GM12878 (cell line): ENCODE data around the gene MLLT3. TPM values are rescaled to one million over a fixed set of nuclear protein-coding genes. Genes with fewer than 3 reads are reported as not detected.

Experiments used
- ATAC-seq: fragments of 200-7000 bp; cut with Tn5 transposase; 3 replicates; pipeline ENCODE4 v1.9.1; 2020; ENCODE audit warnings: mild to moderate bottlenecking, moderate library complexity
- BruUV-seq: library from RNA; stranded (reverse); fragments of 400-500 nt; replicated peaks from 2 replicates; lab custom pipeline; 2021; lab: Mats Ljungman, UMichigan
- CTCF ChIA-PET: fragments of 300-600 bp; sonication (Branson Sonifier 250); formaldehyde crosslinking; extraction: SDS; loops from one replicate; lab custom pipeline; 2021; ENCODE audit warnings: inconsistent platforms; lab: Yijun Ruan, JAX
- POLR2A ChIA-PET: fragments of 350-600 bp; formaldehyde crosslinking; extraction: SDS; loops from one replicate; lab custom pipeline; 2021; ENCODE audit warnings: inconsistent platforms; lab: Charles Lee
- RAD21 ChIA-PET: fragments of 300-600 bp; sonication (Branson Sonifier 250); formaldehyde crosslinking; loops from one replicate; lab custom pipeline; 2023; ENCODE audit warnings: antibody characterized with exemption; ENCODE audit not compliant: unreplicated experiment; lab: Charles Lee
- SMC1A ChIA-PET: fragments of 300-600 bp; sonication (Branson Sonifier 250); formaldehyde crosslinking; loops from one replicate; lab custom pipeline; 2023; ENCODE audit not compliant: unreplicated experiment, uncharacterized antibody; lab: Charles Lee
- DNase-seq: peaks from one replicate; pipeline ENCODE4 v3.0.0-alpha.2; 2011; ENCODE audit warnings: low read depth, low spot score
- FAIRE-seq: peaks from 3 replicates; lab custom pipeline; 2011; peaks lifted over from hg19 to GRCh38; lab: Jason Lieb, UNC
- H2AFZ ChIP-seq: 2 replicates; pipeline ENCODE4 v1.6.0; 2011; ENCODE audit warnings: low read depth, low read length, control low read depth; ENCODE audit not compliant: control insufficient read depth
- H3K27ac ChIP-seq: 2 replicates; pipeline ENCODE4 v1.5.1; 2011; ENCODE audit warnings: control low read depth; ENCODE audit not compliant: control insufficient read depth, insufficient read depth
- H3K27me3 ChIP-seq, 2 experiments: replicated peaks in 1 of 2; 2 replicates each; pipeline versions ENCODE4 v1.6.0 to v1.6.1; 2011; ENCODE audit warnings: low read length in 1 of 2; ENCODE audit not compliant: control insufficient read depth in 2 of 2, insufficient read depth in 2 of 2
- H3K36me3 ChIP-seq, 2 experiments: 2 replicates each; pipeline ENCODE4 v1.5.1; 2011; ENCODE audit warnings: low read length in 1 of 2; ENCODE audit not compliant: control insufficient read depth in 2 of 2, insufficient read depth in 2 of 2
- H3K4me1 ChIP-seq: 2 replicates; pipeline ENCODE4 v1.6.1; 2011; ENCODE audit warnings: mild to moderate bottlenecking, low read length, moderate library complexity, mixed read lengths; ENCODE audit not compliant: control insufficient read depth, insufficient read depth
- H3K4me2 ChIP-seq: 2 replicates; pipeline ENCODE4 v1.6.0; 2011; ENCODE audit warnings: control low read depth; ENCODE audit not compliant: control insufficient read depth, insufficient read depth
- H3K4me3 ChIP-seq: fragments of 200-600 bp; sonication (generic); 2 replicates; pipeline ENCODE4 v1.5.1; 2016
- H3K79me2 ChIP-seq: 2 replicates; pipeline ENCODE4 v1.6.0; 2011; ENCODE audit warnings: low read length; ENCODE audit not compliant: control insufficient read depth, insufficient read depth
- H3K9ac ChIP-seq: 2 replicates; pipeline ENCODE4 v1.8.0; 2011; ENCODE audit warnings: low read length, control low read depth, mixed read lengths; ENCODE audit not compliant: control insufficient read depth, insufficient read depth
- H3K9me3 ChIP-seq: replicated peaks from 3 replicates; pipeline ENCODE4 v1.5.1; 2011; ENCODE audit warnings: mild to moderate bottlenecking, low read length; ENCODE audit not compliant: control insufficient read depth, insufficient read depth
- H4K20me1 ChIP-seq: 2 replicates; pipeline ENCODE4 v1.6.0; 2011; ENCODE audit not compliant: control insufficient read depth, insufficient read depth
- HCFC1 ChIP-seq: fragments of 150-350 bp; IDR thresholded peaks from 2 replicates; pipeline ENCODE4 v1.6.1; 2014; ENCODE audit warnings: low read length
- IKZF2 ChIP-seq, 2 experiments: fragments of 450-650 bp; IDR thresholded peaks; 2 replicates each; pipeline ENCODE4 v1.6.1; 2017; ENCODE audit warnings: mild to moderate bottlenecking in 2 of 2, moderate library complexity in 2 of 2
- KAT2A ChIP-seq: conservative IDR thresholded peaks from 2 replicates; pipeline ENCODE4 v1.6.1; 2011; ENCODE audit warnings: low read depth, low read length; ENCODE audit not compliant: control insufficient read depth
- MXI1 ChIP-seq: fragments of 150-350 bp; IDR thresholded peaks from 2 replicates; pipeline ENCODE4 v1.6.1; 2011; ENCODE audit warnings: low read depth, mild to moderate bottlenecking, inconsistent platforms, low read length, improper control_type of control experiment
- PML ChIP-seq: IDR thresholded peaks from 2 replicates; pipeline ENCODE4 v1.6.1; 2012; ENCODE audit warnings: low read length, inconsistent platforms
- RAD21 ChIP-seq: IDR thresholded peaks from 2 replicates; pipeline ENCODE4 v1.6.1; 2011; ENCODE audit warnings: mild to moderate bottlenecking, low read depth, low read length, moderate library complexity; ENCODE audit not compliant: insufficient read depth
- TBL1XR1 ChIP-seq: IDR thresholded peaks from 2 replicates; pipeline ENCODE4 v1.6.1; 2012; ENCODE audit warnings: low read depth, low read length, improper control_type of control experiment
- in situ Hi-C: fragments of 300-500 bp; cut with MboI; formaldehyde crosslinking; loops from 9 replicates; pipeline ENCODE4 v1.14.3; 2018; ENCODE audit warnings: mixed read lengths
- intact Hi-C: fragments of 100-400 bp; cut with micrococcal nuclease; formaldehyde crosslinking; loops from one replicate; pipeline ENCODE4 v1.14.2; 2022; ENCODE audit not compliant: unreplicated experiment
- polyA plus RNA-seq, 11 experiments: library from polyadenylated mRNA; depleted of rRNA in 4 of 11; unstranded in 6 of 11; stranded (reverse) in 5 of 11; fragments of >200 nt; fragmentation: Nextera tagmentation in 4 of 11; fragmentation: Illumina TruSeq in 1 of 11; extraction: Ambion mirVana in 4 of 11; extraction: Trizol in 1 of 11; gene quantifications; 1 replicate in 1 of 11; 2 replicates in 10 of 11; pipeline versions ENCODE4 v1.2.1 to v1.2.3, GENCODE V29; 2011 to 2016; ENCODE audit warnings: inconsistent platforms in 2 of 11, missing spikeins in 2 of 11, low read depth in 1 of 11
- total RNA-seq, 4 experiments: library from RNA; depleted of rRNA in 3 of 4; stranded (reverse); fragments of >200 nt in 3 of 4; fragmentation: Illumina TruSeq in 1 of 4; extraction: Trizol in 1 of 4; gene quantifications; 2 replicates each; pipeline versions ENCODE4 v1.2.1 to v1.2.3, GENCODE V29; 2013 to 2021
- TF ChIP-seq, protein P1 (sequence below): fragments of 150-350 bp; IDR thresholded peaks from 2 replicates; pipeline ENCODE4 v1.6.1; 2016; ENCODE audit warnings: low read depth, low read length

The MLLT3 gene
- total and polyA plus RNA-seq, 10 of the 15 experiments (the other 5 are each of a cell fraction or from before 2014, with no cell fraction given): 17.7 to 72.3 (median 35.6) TPM

DNA sequence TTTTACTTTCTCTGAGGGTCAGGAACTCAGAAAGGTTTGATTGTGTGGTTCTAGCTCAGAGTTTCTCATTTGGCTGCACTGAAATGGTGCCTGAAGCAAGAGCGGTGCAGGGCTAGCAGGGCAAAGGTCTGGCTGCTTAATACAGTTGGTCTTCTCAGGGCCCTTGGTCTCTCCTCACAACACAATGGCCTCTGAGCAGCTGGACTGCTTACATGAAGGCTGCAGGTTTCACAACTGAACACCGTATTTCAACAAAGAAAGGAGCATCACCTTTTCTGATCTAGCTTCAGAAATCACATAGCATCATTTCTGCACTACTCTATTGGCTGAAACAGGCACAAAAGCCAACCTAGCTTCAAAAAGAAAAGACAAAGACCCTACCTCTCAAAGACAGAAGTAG is 122.2 kb downstream of the MLLT3 start (continued):
- TF ChIP-seq, protein P1, sequence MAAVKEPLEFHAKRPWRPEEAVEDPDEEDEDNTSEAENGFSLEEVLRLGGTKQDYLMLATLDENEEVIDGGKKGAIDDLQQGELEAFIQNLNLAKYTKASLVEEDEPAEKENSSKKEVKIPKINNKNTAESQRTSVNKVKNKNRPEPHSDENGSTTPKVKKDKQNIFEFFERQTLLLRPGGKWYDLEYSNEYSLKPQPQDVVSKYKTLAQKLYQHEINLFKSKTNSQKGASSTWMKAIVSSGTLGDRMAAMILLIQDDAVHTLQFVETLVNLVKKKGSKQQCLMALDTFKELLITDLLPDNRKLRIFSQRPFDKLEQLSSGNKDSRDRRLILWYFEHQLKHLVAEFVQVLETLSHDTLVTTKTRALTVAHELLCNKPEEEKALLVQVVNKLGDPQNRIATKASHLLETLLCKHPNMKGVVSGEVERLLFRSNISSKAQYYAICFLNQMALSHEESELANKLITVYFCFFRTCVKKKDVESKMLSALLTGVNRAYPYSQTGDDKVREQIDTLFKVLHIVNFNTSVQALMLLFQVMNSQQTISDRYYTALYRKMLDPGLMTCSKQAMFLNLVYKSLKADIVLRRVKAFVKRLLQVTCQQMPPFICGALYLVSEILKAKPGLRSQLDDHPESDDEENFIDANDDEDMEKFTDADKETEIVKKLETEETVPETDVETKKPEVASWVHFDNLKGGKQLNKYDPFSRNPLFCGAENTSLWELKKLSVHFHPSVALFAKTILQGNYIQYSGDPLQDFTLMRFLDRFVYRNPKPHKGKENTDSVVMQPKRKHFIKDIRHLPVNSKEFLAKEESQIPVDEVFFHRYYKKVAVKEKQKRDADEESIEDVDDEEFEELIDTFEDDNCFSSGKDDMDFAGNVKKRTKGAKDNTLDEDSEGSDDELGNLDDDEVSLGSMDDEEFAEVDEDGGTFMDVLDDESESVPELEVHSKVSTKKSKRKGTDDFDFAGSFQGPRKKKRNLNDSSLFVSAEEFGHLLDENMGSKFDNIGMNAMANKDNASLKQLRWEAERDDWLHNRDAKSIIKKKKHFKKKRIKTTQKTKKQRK: no peak

DNA sequence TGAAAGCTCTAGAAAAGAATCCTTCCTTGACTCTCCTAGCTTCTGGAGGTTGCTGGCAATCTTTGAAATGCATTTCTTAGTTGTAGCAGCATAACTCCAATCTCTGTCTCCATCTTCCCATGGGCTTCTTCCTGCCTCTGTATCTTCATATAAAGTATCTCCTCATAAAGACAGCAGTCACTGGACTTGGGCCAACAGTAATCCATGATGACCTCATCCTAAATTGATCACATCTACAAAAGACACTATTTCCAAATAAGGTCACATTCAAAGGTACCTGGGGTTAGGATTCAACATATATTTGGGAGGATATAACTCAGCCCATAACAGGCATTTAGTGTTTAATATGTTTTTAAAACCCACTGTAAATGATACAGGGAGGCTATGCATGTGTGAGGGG is 123.3 kb downstream of the MLLT3 start:
- CTCF ChIA-PET: interaction anchor here (1.4 to 1.8 kb wide), 3 partner anchors 13 to 22 kb away, joined by 3 to 6 read pairs (median 5); no protein-coding TSS in a partner anchor
- intact Hi-C loops: no loop called here
- Histone ChIP-seq H2AFZ (no peak overlapping the region), H3K27ac (no peak overlapping the region), H3K9ac (no peak overlapping the region), H4K20me1 (no peaks in the 10 kb centered on the region), H3K36me3 (no peaks in the 10 kb centered on the region), H3K4me1 (no peaks in the 10 kb centered on the region), H3K4me2 (no peak overlapping the region), H3K79me2 (peaks cover 7% of the 10 kb centered on the region), H3K9me3 (no peaks in the 10 kb centered on the region; the same call in 2 of the 3 replicates), H3K27me3 (no peaks in the 10 kb centered on the region), H3K4me3 (no peak overlapping the region)
- BruUV-seq: no TSS peak
- in situ Hi-C loops: no loop called here
- ATAC-seq: no peak
- POLR2A ChIA-PET: no interaction called here
- no peak for FAIRE-seq
- SMC1A ChIA-PET: interaction anchor here (0.8 to 1.8 kb wide), 9 partner anchors 7 to 58 kb away, joined by 3 to 5 read pairs (median 4); no protein-coding TSS in a partner anchor
- DNase-seq: no peak
- TF ChIP-seq MXI1: no peak
- no peak for TF ChIP-seq PML
- no peak for TF ChIP-seq HCFC1
- TF ChIP-seq IKZF2 (IDR thresholded peaks at IDR 0.05): no peak
- TF ChIP-seq KAT2A: no peak
- TF ChIP-seq TBL1XR1: no peak
- TF ChIP-seq RAD21: no peak
- RAD21 ChIA-PET: interaction anchor here (0.9 kb wide), 1 partner anchor 17 kb away, joined by 4 read pairs; no protein-coding TSS in a partner anchor
